ENCODE measurements around the gene FAM170B. TPM values are rescaled to one million over a fixed set of nuclear protein-coding genes. Genes with fewer than 3 reads are reported as not detected.

The FAM170B gene
- total RNA-seq, 1 experiment from 2014 or later, result not detected

GRCh38 chr10:49081547-49082275 is 52.1 kb downstream of the FAM170B start:
- H3K9me2 ChIP-seq (replicated peaks; ENCODE audit: insufficient read depth, low read length), result no peaks in the 10 kb centered on the region
- no peak for DNase-seq
- no peaks in the 10 kb centered on the region for H4K20me1 ChIP-seq (ENCODE audit: insufficient read depth, low read depth, low read length)
- no peaks in the 10 kb centered on the region for H3K79me2 ChIP-seq (ENCODE audit: low read length)
- H3K27me3 ChIP-seq (ENCODE audit: low read length), result 0 out of 2 replicates have a peak, but pooled peaks cover 2% of the 10 kb centered on the region
- no peaks in the 10 kb centered on the region for H3K36me3 ChIP-seq (ENCODE audit: insufficient read depth, low read length)
- H2AFZ ChIP-seq (ENCODE audit: low read length), result no peak overlapping the region
- H3K9me3 ChIP-seq (ENCODE audit: low read length), result no peaks in the 10 kb centered on the region
- no peak overlapping the region for H3K4me2 ChIP-seq (ENCODE audit: low read depth, low read length, poor library complexity, severe bottlenecking)
- no peak overlapping the region for H3K27ac ChIP-seq (ENCODE audit: low read length)
- H3K4me3 ChIP-seq (ENCODE audit: low read length), result no peak overlapping the region
- H3K9ac ChIP-seq (ENCODE audit: low read length), result no peak overlapping the region
- H3K4me1 ChIP-seq (ENCODE audit: low read length), result no peaks in the 10 kb centered on the region

Other genes with a start within 250 kb of the FAM170B start
- gene LRRC18, start 194.2 kb downstream of the FAM170B start, total RNA-seq (2014; rRNA removed; shearing (Covaris generic); ENCODE audit: low replicate concordance), result 3.4 TPM in 1 of 2 replicates, not detected in the other
- not detected in 2 replicates for gene VSTM4, start 18.5 kb downstream of the FAM170B start, total RNA-seq (2014; rRNA removed; shearing (Covaris generic); ENCODE audit: low replicate concordance)
- 0.51 TPM in 1 of 2 replicates, not detected in the other for gene TMEM273, start 54.4 kb upstream of the FAM170B start, total RNA-seq (2014; rRNA removed; shearing (Covaris generic); ENCODE audit: low replicate concordance)
- gene C10orf71, start 165.1 kb upstream of the FAM170B start, total RNA-seq (2014; rRNA removed; shearing (Covaris generic); ENCODE audit: low replicate concordance), result not detected in 2 replicates